ENCODE measurements around the gene GPATCH2. TPM values are rescaled to one million over a fixed set of nuclear protein-coding genes. Genes with fewer than 3 reads are reported as not detected.

The GPATCH2 gene
- total RNA-seq, 2 donors from 2014 or later: 21.2 to 23.2 TPM

- Mint-ChIP-seq H3K4me1 (peaks cover 9% of the 10 kb centered on the region), H3K36me3 (ENCODE audit: low read depth) (peaks cover 4% of the 10 kb centered on the region), H3K9me3 (no peaks in the 10 kb centered on the region), H3K27me3 (ENCODE audit: insufficient read depth) (no peaks in the 10 kb centered on the region), H3K27ac (no peak overlapping the region), H3K4me3 (no peak overlapping the region)
- no peak overlapping the region for H3K4me3 ChIP-seq (ENCODE audit: low read length)
- no peaks in the 10 kb centered on the region for H3K27me3 ChIP-seq (ENCODE audit: control insufficient read depth, insufficient read depth, low read length, poor library complexity, severe bottlenecking)
- H3K9ac ChIP-seq (ENCODE audit: extremely low read depth, low read length, poor library complexity, severe bottlenecking): no peak overlapping the region
- no peaks in the 10 kb centered on the region for H3K9me3 ChIP-seq (ENCODE audit: control insufficient read depth, low read length)
- no peaks in the 10 kb centered on the region for H3K36me3 ChIP-seq (ENCODE audit: control insufficient read depth, insufficient read depth, low read length)
- H3K27ac ChIP-seq (ENCODE audit: low read depth, low read length): no peak overlapping the region
- no peaks in the 10 kb centered on the region for H3K4me1 ChIP-seq (ENCODE audit: control insufficient read depth, insufficient read depth, low read length)
- no peak for TF ChIP-seq CTCF (conservative IDR thresholded peaks at IDR 0.05)
- WGBS, 2 experiments (ENCODE audit: insufficient coverage in 1 of 2, insufficient read length in 1 of 2): 73 to 76% methylated on average over 2 to 3 of the region's 3 CpGs
- DNase-seq: no peak
Measured at GRCh38 chr1:217627431-217627830, 3.5 kb downstream of the GPATCH2 start.

GRCh38 chr1:217626321-217626720 lies 4.6 kb downstream of the GPATCH2 start:
- no peaks in the 10 kb centered on the region for H3K27me3 Mint-ChIP-seq (ENCODE audit: insufficient read depth)

GRCh38 chr1:217622042-217622441 lies 8.8 kb downstream of the GPATCH2 start:
- no peak overlapping the region for H3K4me3 ChIP-seq (ENCODE audit: low read length)
- no peak overlapping the region for H3K4me3 Mint-ChIP-seq
- peaks cover 17% of the 10 kb centered on the region for H3K36me3 ChIP-seq (ENCODE audit: control insufficient read depth, insufficient read depth, low read length)
- DNase-seq: no peak
- no peaks in the 10 kb centered on the region for H3K27me3 Mint-ChIP-seq (ENCODE audit: insufficient read depth)
- H3K27me3 ChIP-seq (ENCODE audit: control insufficient read depth, insufficient read depth, low read length, poor library complexity, severe bottlenecking): no peaks in the 10 kb centered on the region
- H3K9me3 ChIP-seq (ENCODE audit: control insufficient read depth, low read length): no peaks in the 10 kb centered on the region
- no peaks in the 10 kb centered on the region for H3K4me1 ChIP-seq (ENCODE audit: control insufficient read depth, insufficient read depth, low read length)
- peak overlapping the region; percentile 26 for H3K27ac Mint-ChIP-seq
- H3K9ac ChIP-seq (ENCODE audit: extremely low read depth, low read length, poor library complexity, severe bottlenecking): no peak overlapping the region
- no peaks in the 10 kb centered on the region for H3K9me3 Mint-ChIP-seq
- WGBS, 2 experiments (ENCODE audit: insufficient coverage in 1 of 2, insufficient read length in 1 of 2): 94% methylated on average over 3 of the region's 3 CpGs; no CpG with 5 or more reads in 1 of the 2 experiments
- no peak overlapping the region for H3K27ac ChIP-seq (ENCODE audit: low read depth, low read length)
- TF ChIP-seq CTCF (conservative IDR thresholded peaks at IDR 0.05): no peak
- peaks cover 20% of the 10 kb centered on the region for H3K36me3 Mint-ChIP-seq (ENCODE audit: low read depth)
- peaks cover 4% of the 10 kb centered on the region for H3K4me1 Mint-ChIP-seq

More at GRCh38 chr1:217626321-217626720, 4.6 kb downstream of the GPATCH2 start:
- Histone ChIP-seq H3K36me3 (ENCODE audit: control insufficient read depth, insufficient read depth, low read length) (no peaks in the 10 kb centered on the region), H3K4me1 (ENCODE audit: control insufficient read depth, insufficient read depth, low read length) (no peaks in the 10 kb centered on the region), H3K9me3 (ENCODE audit: control insufficient read depth, low read length) (no peaks in the 10 kb centered on the region), H3K27ac (ENCODE audit: low read depth, low read length) (no peak overlapping the region), H3K27me3 (ENCODE audit: control insufficient read depth, insufficient read depth, low read length, poor library complexity, severe bottlenecking) (no peaks in the 10 kb centered on the region), H3K4me3 (ENCODE audit: low read length) (no peak overlapping the region), H3K9ac (ENCODE audit: extremely low read depth, low read length, poor library complexity, severe bottlenecking) (no peak overlapping the region)
- no peak for DNase-seq
- peaks cover 11% of the 10 kb centered on the region for H3K4me1 Mint-ChIP-seq
- no peak for TF ChIP-seq CTCF (conservative IDR thresholded peaks at IDR 0.05)
- H3K36me3 Mint-ChIP-seq (ENCODE audit: low read depth): peaks cover 4% of the 10 kb centered on the region
- 100% methylated on average over 1 of the region's 2 CpGs; no CpG with 5 or more reads in 1 of the 2 experiments for WGBS, 2 experiments (ENCODE audit: insufficient coverage in 1 of 2, insufficient read length in 1 of 2)
- H3K27ac Mint-ChIP-seq: no peak overlapping the region
- no peak overlapping the region for H3K4me3 Mint-ChIP-seq
- no peaks in the 10 kb centered on the region for H3K9me3 Mint-ChIP-seq

Measured in endodermal cell (in vitro differentiated cells).